HCT116 (cell line): ENCODE data around the gene APOD. TPM values are rescaled to one million over a fixed set of nuclear protein-coding genes. Genes with fewer than 3 reads are reported as not detected.

ENCODE experiments used
- ATAC-seq: fragments of 200-7000 bp; cut with Tn5 transposase; 2 replicates; pipeline ENCODE4 v1.9.1; 2020; ENCODE audit warnings: mild to moderate bottlenecking, moderate library complexity
- BruUV-seq: library from RNA; stranded (reverse); fragments of 400-500 nt; replicated peaks from 2 replicates; lab custom pipeline; 2021; lab: Mats Ljungman, UMichigan
- CTCF ChIA-PET: fragments of 300-600 bp; sonication (Branson Sonifier 250); formaldehyde crosslinking; loops from one replicate; lab custom pipeline; 2021; ENCODE audit warnings: antibody characterized with exemption; lab: Charles Lee
- POLR2A ChIA-PET: fragments of 300-600, 350-600 bp; sonication (Branson Sonifier 250); formaldehyde crosslinking; loops from one replicate; lab custom pipeline; 2021; ENCODE audit warnings: antibody characterized with exemption; lab: Charles Lee
- RAD21 ChIA-PET, 2 experiments: fragments of 300-600 bp; sonication (Branson Sonifier 250); formaldehyde crosslinking; loops; one replicate each; lab custom pipeline; 2023; ENCODE audit warnings: low total read pairs in 2 of 2; ENCODE audit not compliant: uncharacterized antibody in 2 of 2, unreplicated experiment in 2 of 2, low non-redundant PET in 1 of 2; lab: Charles Lee
- DNase-seq: peaks from one replicate; pipeline ENCODE4 v3.0.0-alpha.2; 2010; ENCODE audit warnings: low read depth, low spot score
- H2AFZ ChIP-seq: fragments of 200-600 bp; shearing (Covaris generic), sonication (generic); 2 replicates; pipeline ENCODE4 v1.6.1; 2017; ENCODE audit warnings: low read depth, mixed run types, mixed read lengths, antibody characterized with exemption, low read length; ENCODE audit not compliant: poor library complexity, severe bottlenecking
- H3K27ac ChIP-seq: 2 replicates; pipeline ENCODE4 v1.5.1; 2012; ENCODE audit warnings: low read depth, low read length
- H3K27me3 ChIP-seq: fragments of 200-600 bp; sonication (generic); 2 replicates; pipeline ENCODE4 v1.6.1; 2016; ENCODE audit warnings: mixed run types, low read length, mixed read lengths; ENCODE audit not compliant: insufficient read depth
- H3K36me3 ChIP-seq, 2 experiments: fragments of 200-500 bp in 1 of 2; fragments of 200-600 bp in 1 of 2; sonication (Bioruptor generic) in 1 of 2; sonication (generic) in 1 of 2; 2 replicates each; pipeline versions ENCODE4 v1.5.1 to v1.6.1; 2014 to 2016; ENCODE audit warnings: low read length in 2 of 2, inconsistent platforms in 1 of 2, mixed read lengths in 1 of 2, mixed run types in 1 of 2; ENCODE audit not compliant: insufficient read depth in 2 of 2, control insufficient read depth in 1 of 2
- H3K4me1 ChIP-seq, 2 experiments: fragments of 200-600 bp in 1 of 2; sonication (generic) in 1 of 2; 2 replicates each; pipeline versions ENCODE4 v1.5.1 to v1.6.1; 2012 to 2017; ENCODE audit warnings: low read length in 2 of 2, inconsistent platforms in 1 of 2, mild to moderate bottlenecking in 1 of 2, mixed read lengths in 1 of 2, mixed run types in 1 of 2, moderate library complexity in 1 of 2; ENCODE audit not compliant: insufficient read depth in 2 of 2, control insufficient read depth in 1 of 2
- H3K4me2 ChIP-seq: fragments of 200-600 bp; sonication (generic); 2 replicates; pipeline ENCODE4 v1.6.1; 2017; ENCODE audit warnings: mixed run types, low read length, mixed read lengths
- H3K4me3 ChIP-seq, 2 experiments: fragments of 200-600 bp in 1 of 2; sonication (generic) in 1 of 2; replicated peaks in 1 of 2; 2 replicates each; pipeline ENCODE4 v1.5.1; 2011 to 2016; ENCODE audit warnings: low read length in 2 of 2, control low read depth in 1 of 2, low read depth in 1 of 2, mild to moderate bottlenecking in 1 of 2, mixed read lengths in 1 of 2, mixed run types in 1 of 2
- H3K79me2 ChIP-seq: fragments of 200-600 bp; sonication (generic); 2 replicates; pipeline ENCODE4 v1.6.1; 2017; ENCODE audit warnings: mild to moderate bottlenecking, mixed run types, low read length, moderate library complexity, mixed read lengths; ENCODE audit not compliant: insufficient read depth
- H3K9ac ChIP-seq: fragments of 200-600 bp; sonication (generic); 2 replicates; pipeline ENCODE4 v1.6.1; 2016; ENCODE audit warnings: low read length, mixed read lengths
- H3K9me2 ChIP-seq: fragments of 200-600 bp; sonication (generic), shearing (Covaris generic); 2 replicates; pipeline ENCODE4 v1.6.1; 2017; ENCODE audit warnings: mixed run types, mild to moderate bottlenecking, moderate library complexity; ENCODE audit not compliant: insufficient read depth
- H3K9me3 ChIP-seq, 2 experiments: fragments of 200-500 bp in 1 of 2; fragments of 200-600 bp in 1 of 2; sonication (Bioruptor generic) in 1 of 2; sonication (generic) in 1 of 2; 2 replicates each; pipeline ENCODE4 v1.6.1; 2014 to 2017; ENCODE audit warnings: low read length in 2 of 2, mixed read lengths in 2 of 2, inconsistent platforms in 1 of 2, low read depth in 1 of 2, mild to moderate bottlenecking in 1 of 2, mixed run types in 1 of 2, moderate library complexity in 1 of 2; ENCODE audit not compliant: control insufficient read depth in 1 of 2, insufficient read depth in 1 of 2
- H4K20me1 ChIP-seq: fragments of 200-600 bp; sonication (generic), shearing (Covaris generic); 2 replicates; pipeline ENCODE4 v1.6.1; 2017; ENCODE audit warnings: mixed run types, mild to moderate bottlenecking, moderate library complexity; ENCODE audit not compliant: insufficient read depth
- CBX3 ChIP-seq: IDR thresholded peaks from 2 replicates; pipeline ENCODE4 v1.6.1; 2012; ENCODE audit warnings: low read depth
- ELF1 ChIP-seq: IDR thresholded peaks from 2 replicates; pipeline ENCODE4 v1.6.1; 2012; ENCODE audit warnings: low read depth, borderline replicate concordance
- JUND ChIP-seq: IDR thresholded peaks from 2 replicates; pipeline ENCODE4 v1.6.1; 2012
- POLR2A ChIP-seq: IDR thresholded peaks from 2 replicates; pipeline ENCODE4 v1.7.0; 2011; ENCODE audit warnings: borderline replicate concordance; ENCODE audit not compliant: insufficient read depth, insufficient read length; ENCODE audit errors: extremely low read depth
- POLR2AphosphoS5 ChIP-seq: IDR thresholded peaks from 2 replicates; pipeline ENCODE4 v1.6.1; 2011; ENCODE audit warnings: mild to moderate bottlenecking, low read depth, low read length, moderate library complexity
- RAD21 ChIP-seq: IDR thresholded peaks from 2 replicates; pipeline ENCODE4 v1.6.1; 2012; ENCODE audit warnings: low read depth, mild to moderate bottlenecking
- SRF ChIP-seq: IDR thresholded peaks from 2 replicates; pipeline ENCODE4 v1.6.1; 2012; ENCODE audit warnings: low read depth
- TCF7L2 ChIP-seq: IDR thresholded peaks from 2 replicates; pipeline ENCODE4 v1.7.0; 2011; ENCODE audit warnings: borderline replicate concordance, inconsistent platforms; ENCODE audit not compliant: insufficient read depth, insufficient read length; ENCODE audit errors: extremely low read depth
- YY1 ChIP-seq: IDR thresholded peaks from 2 replicates; pipeline ENCODE4 v1.6.1; 2011; ENCODE audit warnings: low read length, low read depth, moderate library complexity, mild to moderate bottlenecking; ENCODE audit not compliant: insufficient replicate concordance; ENCODE audit errors: extremely low read depth
- ZFX ChIP-seq: fragments of 450-650 bp; IDR thresholded peaks from 2 replicates; pipeline ENCODE4 v1.6.1; 2017
- ZNF274 ChIP-seq: fragments of 200-500 bp; sonication (Bioruptor generic); IDR thresholded peaks from 2 replicates; pipeline ENCODE4 v1.6.1; 2014; ENCODE audit warnings: mild to moderate bottlenecking, low read depth, low read length, inconsistent platforms
- intact Hi-C: fragments of 100-400 bp; cut with micrococcal nuclease; formaldehyde crosslinking; loops from 2 replicates; pipeline ENCODE4 v1.10.0; 2022
- total RNA-seq: library from RNA; stranded (reverse); gene quantifications from one replicate; pipeline ENCODE4 v1.2.1, GENCODE V29; 2021; ENCODE audit not compliant: unreplicated experiment
- TF ChIP-seq, protein P1 (sequence below): IDR thresholded peaks from 2 replicates; pipeline ENCODE4 v1.6.1; 2012
- TF ChIP-seq, protein P2 (sequence below): IDR thresholded peaks from 2 replicates; pipeline ENCODE4 v1.6.1; 2011; ENCODE audit warnings: mild to moderate bottlenecking, low read length, moderate library complexity; ENCODE audit not compliant: insufficient replicate concordance; ENCODE audit errors: extremely low read depth

APOD gene
- total RNA-seq, 1 experiment from 2014 or later: 0.76 TPM

DNA sequence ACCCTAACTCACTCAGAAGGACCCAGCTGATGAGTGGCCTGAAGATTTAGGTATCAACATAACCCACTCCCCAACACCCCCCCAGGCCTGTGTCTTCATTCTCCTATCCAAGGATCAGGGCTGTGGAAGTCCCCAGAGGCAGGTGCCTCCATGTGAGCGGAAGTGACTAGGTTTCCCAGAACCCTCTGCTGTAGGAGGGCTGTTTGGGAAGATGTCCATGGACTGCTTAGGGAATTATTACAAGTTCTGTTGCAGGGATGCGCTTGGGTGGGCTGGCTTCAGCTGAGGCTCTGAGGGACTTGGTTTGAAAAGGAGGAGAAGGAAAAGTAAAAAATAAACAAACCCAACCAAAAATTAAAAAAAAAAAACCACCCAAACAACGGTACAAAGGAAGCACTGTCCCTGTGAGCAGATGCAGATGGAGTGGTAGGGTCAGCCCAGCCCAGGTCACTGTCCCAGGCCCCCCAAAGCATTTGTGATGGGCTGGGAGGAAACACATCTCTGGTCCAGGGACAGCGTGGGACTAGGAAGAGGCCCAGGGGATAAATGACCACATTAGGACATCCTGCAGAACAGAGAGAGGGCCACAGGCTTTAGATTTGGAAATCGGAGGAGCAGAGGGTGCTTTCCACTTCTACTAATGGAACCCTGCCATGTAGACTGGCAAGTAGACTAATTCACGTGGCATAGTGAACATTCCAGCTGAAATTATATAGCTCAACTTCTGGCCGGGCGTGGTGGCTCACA is 12.2 kb upstream of the APOD start:
- no peak for ATAC-seq
- H3K4me1 ChIP-seq: no peaks in the 10 kb centered on the region
- H3K9me2 ChIP-seq: no peaks in the 10 kb centered on the region
- H3K9ac ChIP-seq: no peak overlapping the region
- ChIA-PET CTCF (no interaction called here), POLR2A (no interaction called here), RAD21 (no interaction called here)
- no peak overlapping the region for H3K4me2 ChIP-seq
- H3K36me3 ChIP-seq: no peaks in the 10 kb centered on the region
- no TSS peak for BruUV-seq
- H3K4me3 ChIP-seq: no peak overlapping the region
- intact Hi-C loops: no loop called here
- H4K20me1 ChIP-seq: no peaks in the 10 kb centered on the region
- DNase-seq: no peak
- no peaks in the 10 kb centered on the region for H3K79me2 ChIP-seq
- no peak overlapping the region for H3K27ac ChIP-seq
- TF ChIP-seq ZNF274 (no peak), SRF (no peak), POLR2A (no peak), CBX3 (no peak), YY1 (no peak), ELF1 (no peak), RAD21 (no peak), TCF7L2 (no peak), POLR2AphosphoS5 (no peak), ZFX (no peak), JUND (no peak)
- TF ChIP-seq, protein P1, sequence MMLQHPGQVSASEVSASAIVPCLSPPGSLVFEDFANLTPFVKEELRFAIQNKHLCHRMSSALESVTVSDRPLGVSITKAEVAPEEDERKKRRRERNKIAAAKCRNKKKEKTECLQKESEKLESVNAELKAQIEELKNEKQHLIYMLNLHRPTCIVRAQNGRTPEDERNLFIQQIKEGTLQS: no peak
- TF ChIP-seq, protein P2, sequence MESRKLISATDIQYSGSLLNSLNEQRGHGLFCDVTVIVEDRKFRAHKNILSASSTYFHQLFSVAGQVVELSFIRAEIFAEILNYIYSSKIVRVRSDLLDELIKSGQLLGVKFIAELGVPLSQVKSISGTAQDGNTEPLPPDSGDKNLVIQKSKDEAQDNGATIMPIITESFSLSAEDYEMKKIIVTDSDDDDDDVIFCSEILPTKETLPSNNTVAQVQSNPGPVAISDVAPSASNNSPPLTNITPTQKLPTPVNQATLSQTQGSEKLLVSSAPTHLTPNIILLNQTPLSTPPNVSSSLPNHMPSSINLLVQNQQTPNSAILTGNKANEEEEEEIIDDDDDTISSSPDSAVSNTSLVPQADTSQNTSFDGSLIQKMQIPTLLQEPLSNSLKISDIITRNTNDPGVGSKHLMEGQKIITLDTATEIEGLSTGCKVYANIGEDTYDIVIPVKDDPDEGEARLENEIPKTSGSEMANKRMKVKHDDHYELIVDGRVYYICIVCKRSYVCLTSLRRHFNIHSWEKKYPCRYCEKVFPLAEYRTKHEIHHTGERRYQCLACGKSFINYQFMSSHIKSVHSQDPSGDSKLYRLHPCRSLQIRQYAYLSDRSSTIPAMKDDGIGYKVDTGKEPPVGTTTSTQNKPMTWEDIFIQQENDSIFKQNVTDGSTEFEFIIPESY: no peak
- no peaks in the 10 kb centered on the region for H3K9me3 ChIP-seq
- no peaks in the 10 kb centered on the region for H3K27me3 ChIP-seq
- H2AFZ ChIP-seq: no peak overlapping the region
